Endothelial cell of umbilical vein (primary cell): ENCODE results near the gene JARID2. TPM values are rescaled to one million over a fixed set of nuclear protein-coding genes. Genes with fewer than 3 reads are reported as not detected.

ENCODE experiments used
- BruUV-seq: library from RNA; stranded (reverse); fragments of 400-500 nt; replicated peaks from 2 replicates; lab custom pipeline; 2021; lab: Mats Ljungman, UMichigan
- CTCF ChIA-PET: fragments of 300-600, 350-600 bp; sonication (Branson Sonifier 250); formaldehyde crosslinking; loops from one replicate; lab custom pipeline; 2021; ENCODE audit warnings: antibody characterized with exemption, inconsistent platforms; lab: Charles Lee
- POLR2A ChIA-PET: fragments of 300-600, 350-600 bp; sonication (Branson Sonifier 250); formaldehyde crosslinking; loops from one replicate; lab custom pipeline; 2021; ENCODE audit warnings: antibody characterized with exemption, inconsistent platforms; lab: Charles Lee
- DNase-seq: peaks from one replicate; pipeline ENCODE4 v3.0.0-alpha.2; 2011; ENCODE audit warnings: low read depth, low spot score
- FAIRE-seq: peaks from 2 replicates; lab custom pipeline; 2011; peaks lifted over from hg19 to GRCh38; lab: Jason Lieb, UNC
- H2AFZ ChIP-seq: 2 replicates; pipeline ENCODE4 v1.6.0; 2012; ENCODE audit warnings: low read depth, low read length, control low read depth, inconsistent platforms
- H3K27ac ChIP-seq: 2 replicates; pipeline ENCODE4 v1.5.1; 2011; ENCODE audit warnings: low read depth, mild to moderate bottlenecking, control low read depth, low read length, moderate library complexity; ENCODE audit not compliant: insufficient read depth
- H3K27me3 ChIP-seq, 2 experiments: 2 replicates each; pipeline versions ENCODE4 v1.6.0 to v1.6.1; 2011; ENCODE audit warnings: low read length in 2 of 2, mixed read lengths in 1 of 2; ENCODE audit not compliant: control insufficient read depth in 2 of 2, insufficient read depth in 2 of 2
- H3K36me3 ChIP-seq, 2 experiments: 2 replicates in 1 of 2; 3 replicates in 1 of 2; pipeline ENCODE4 v1.5.1; 2011; ENCODE audit warnings: low read length in 2 of 2, mild to moderate bottlenecking in 1 of 2, moderate library complexity in 1 of 2; ENCODE audit not compliant: control insufficient read depth in 2 of 2, insufficient read depth in 2 of 2; ENCODE audit errors: extremely low read depth in 1 of 2
- H3K4me1 ChIP-seq: 3 replicates; pipeline ENCODE4 v1.5.1; 2011; ENCODE audit warnings: mild to moderate bottlenecking, low read length; ENCODE audit not compliant: control insufficient read depth, insufficient read depth; ENCODE audit errors: extremely low read depth
- H3K4me2 ChIP-seq: 2 replicates; pipeline ENCODE4 v1.6.1; 2011; ENCODE audit warnings: low read length, control low read depth, mixed read lengths; ENCODE audit not compliant: insufficient read depth
- H3K4me3 ChIP-seq, 3 experiments: fragments of 200-600 bp in 1 of 3; sonication (generic), shearing (Covaris generic) in 1 of 3; replicated peaks in 1 of 3; 2 replicates each; pipeline ENCODE4 v1.5.1; 2011 to 2016; ENCODE audit warnings: control low read depth in 3 of 3, low read length in 3 of 3, mild to moderate bottlenecking in 2 of 3, inconsistent platforms in 1 of 3, low read depth in 1 of 3, moderate library complexity in 1 of 3; ENCODE audit not compliant: insufficient read depth in 1 of 3
- H3K79me2 ChIP-seq: 2 replicates; pipeline ENCODE4 v1.6.0; 2012; ENCODE audit warnings: low read length, inconsistent platforms; ENCODE audit not compliant: control insufficient read depth, insufficient read depth
- H3K9ac ChIP-seq: replicated peaks from 2 replicates; pipeline ENCODE3; 2011; ENCODE audit warnings: low read length, control low read depth; ENCODE audit not compliant: insufficient read depth; ENCODE audit errors: extremely low read depth
- H3K9me1 ChIP-seq: replicated peaks from 3 replicates; pipeline ENCODE4 v1.6.0; 2011; ENCODE audit warnings: mild to moderate bottlenecking, low read length; ENCODE audit not compliant: control insufficient read depth, insufficient read depth; ENCODE audit errors: extremely low read depth
- H3K9me3 ChIP-seq: replicated peaks from 2 replicates; pipeline ENCODE4 v1.5.1; 2012; ENCODE audit warnings: low read length, inconsistent platforms; ENCODE audit not compliant: control insufficient read depth, insufficient read depth
- H4K20me1 ChIP-seq: replicated peaks from 2 replicates; pipeline ENCODE3; 2011; ENCODE audit warnings: mild to moderate bottlenecking, low read length; ENCODE audit not compliant: control insufficient read depth, insufficient read depth; ENCODE audit errors: extremely low read depth
- EZH2 ChIP-seq: IDR thresholded peaks from 2 replicates; pipeline ENCODE4 v1.6.1; 2012; ENCODE audit warnings: borderline replicate concordance, low read depth, mild to moderate bottlenecking, moderate library complexity, low read length, inconsistent platforms; ENCODE audit not compliant: severe bottlenecking
- FOS ChIP-seq: IDR thresholded peaks from 2 replicates; pipeline ENCODE4 v1.6.1; 2011; ENCODE audit warnings: mild to moderate bottlenecking, low read length, moderate library complexity, borderline replicate concordance; ENCODE audit not compliant: insufficient read depth
- GATA2 ChIP-seq: IDR thresholded peaks from 2 replicates; pipeline ENCODE4 v1.7.0; 2011; ENCODE audit warnings: low read depth, mild to moderate bottlenecking, moderate library complexity, mixed read lengths, low read length; ENCODE audit not compliant: insufficient read length, insufficient read depth
- JUN ChIP-seq: IDR thresholded peaks from 2 replicates; pipeline ENCODE4 v1.6.1; 2011; ENCODE audit warnings: borderline replicate concordance, low read depth; ENCODE audit not compliant: insufficient read length, insufficient read depth
- MYC ChIP-seq: IDR thresholded peaks from one replicate; pipeline ENCODE4 v1.6.1; 2011; ENCODE audit warnings: mild to moderate bottlenecking, low read depth, low read length
- POLR2A ChIP-seq: IDR thresholded peaks from 2 replicates; pipeline ENCODE4 v1.6.1; 2012; ENCODE audit warnings: low read depth, mild to moderate bottlenecking, control low read depth, low read length
- POLR2AphosphoS5 ChIP-seq: IDR thresholded peaks from 2 replicates; pipeline ENCODE4 v1.6.1; 2012; ENCODE audit warnings: low read depth, mild to moderate bottlenecking, control low read depth, low read length, moderate library complexity; ENCODE audit not compliant: insufficient read depth
- dilution Hi-C: fragments of 300-500 bp; cut with MboI; formaldehyde crosslinking; loops from one replicate; pipeline ENCODE4 v1.15.0; 2019; ENCODE audit warnings: low sequenced_read_pairs; ENCODE audit not compliant: extremely low pct_ligation_motif_present
- intact Hi-C: fragments of 100-400 bp; cut with micrococcal nuclease; formaldehyde crosslinking; loops from one replicate; pipeline ENCODE4 v1.10.0; 2022
- polyA plus RNA-seq, 4 experiments: library from polyadenylated mRNA; depleted of rRNA in 3 of 4; stranded (reverse) in 3 of 4; unstranded in 1 of 4; fragments of >200 nt; gene quantifications; 2 replicates each; pipeline versions ENCODE4 v1.2.1 to v1.2.3, GENCODE V29; 2011 to 2012; ENCODE audit warnings: missing spikeins in 1 of 4
- total RNA-seq: library from RNA; stranded (reverse); gene quantifications from 2 replicates; pipeline ENCODE4 v1.2.3, GENCODE V29; 2021
- TF ChIP-seq, protein P1 (sequence below), 2 donors: IDR thresholded peaks; 1 replicate in 1 of 2; 2 replicates in 1 of 2; pipeline ENCODE4 v1.5.1; 2011; ENCODE audit warnings: low read length in 2 of 2, mild to moderate bottlenecking in 2 of 2, moderate library complexity in 2 of 2, control low read depth in 1 of 2, inconsistent platforms in 1 of 2, low read depth in 1 of 2; ENCODE audit not compliant: insufficient read depth in 1 of 2; ENCODE audit errors: extremely low read depth in 1 of 2
- TF ChIP-seq, protein P2 (sequence below): IDR thresholded peaks from 2 replicates; pipeline ENCODE4 v1.6.1; 2011; ENCODE audit not compliant: insufficient read depth, insufficient read length

Gene JARID2
- total and polyA plus RNA-seq, 2 donors (not counting 3 experiments of a cell fraction or from before 2014, with no cell fraction given), result 2.9 to 10.6 TPM

DNA sequence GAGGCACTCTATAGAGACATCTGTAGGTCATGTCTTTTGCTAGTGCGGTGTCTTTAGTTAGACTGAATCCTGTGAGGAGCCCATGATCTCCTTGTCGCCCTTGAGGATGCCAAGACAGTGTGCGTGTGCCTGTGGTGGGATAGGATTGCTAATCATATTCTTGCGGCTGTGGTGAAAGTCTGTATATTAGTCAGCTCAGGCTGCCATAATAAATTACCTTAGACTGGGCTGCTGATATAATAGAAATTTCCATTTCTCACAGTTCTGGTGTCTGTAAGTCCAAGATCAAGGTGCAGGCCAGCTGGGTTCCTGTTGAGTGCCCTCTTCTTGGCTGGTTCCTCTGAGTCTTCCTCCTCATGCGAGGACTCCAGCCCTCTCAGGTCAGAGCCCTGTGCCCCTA lies 141.2 kb downstream of the JARID2 start:
- Histone ChIP-seq H3K79me2 (no peaks in the 10 kb centered on the region), H2AFZ (no peak overlapping the region), H3K27ac (no peak overlapping the region), H3K36me3 (no peaks in the 10 kb centered on the region), H3K4me3 (no peak overlapping the region), H3K4me2 (no peak overlapping the region), H4K20me1 (no peaks in the 10 kb centered on the region), H3K9me1 (no peaks in the 10 kb centered on the region), H3K9me3 (no peaks in the 10 kb centered on the region), H3K27me3 (no peaks in the 10 kb centered on the region), H3K9ac (no peak overlapping the region), H3K4me1 (no peaks in the 10 kb centered on the region)
- TF ChIP-seq, protein P1, sequence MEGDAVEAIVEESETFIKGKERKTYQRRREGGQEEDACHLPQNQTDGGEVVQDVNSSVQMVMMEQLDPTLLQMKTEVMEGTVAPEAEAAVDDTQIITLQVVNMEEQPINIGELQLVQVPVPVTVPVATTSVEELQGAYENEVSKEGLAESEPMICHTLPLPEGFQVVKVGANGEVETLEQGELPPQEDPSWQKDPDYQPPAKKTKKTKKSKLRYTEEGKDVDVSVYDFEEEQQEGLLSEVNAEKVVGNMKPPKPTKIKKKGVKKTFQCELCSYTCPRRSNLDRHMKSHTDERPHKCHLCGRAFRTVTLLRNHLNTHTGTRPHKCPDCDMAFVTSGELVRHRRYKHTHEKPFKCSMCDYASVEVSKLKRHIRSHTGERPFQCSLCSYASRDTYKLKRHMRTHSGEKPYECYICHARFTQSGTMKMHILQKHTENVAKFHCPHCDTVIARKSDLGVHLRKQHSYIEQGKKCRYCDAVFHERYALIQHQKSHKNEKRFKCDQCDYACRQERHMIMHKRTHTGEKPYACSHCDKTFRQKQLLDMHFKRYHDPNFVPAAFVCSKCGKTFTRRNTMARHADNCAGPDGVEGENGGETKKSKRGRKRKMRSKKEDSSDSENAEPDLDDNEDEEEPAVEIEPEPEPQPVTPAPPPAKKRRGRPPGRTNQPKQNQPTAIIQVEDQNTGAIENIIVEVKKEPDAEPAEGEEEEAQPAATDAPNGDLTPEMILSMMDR (IDR thresholded peaks at IDR 0.05; ENCODE audit: extremely low read depth in 1 of 2, insufficient read depth in 1 of 2, low read depth in 1 of 2, low read length in 2 of 2), result no peak
- TF ChIP-seq JUN (no peak), GATA2 (no peak), MYC (no peak), POLR2A (no peak), FOS (no peak), EZH2 (no peak), POLR2AphosphoS5 (no peak)
- TF ChIP-seq, protein P2, sequence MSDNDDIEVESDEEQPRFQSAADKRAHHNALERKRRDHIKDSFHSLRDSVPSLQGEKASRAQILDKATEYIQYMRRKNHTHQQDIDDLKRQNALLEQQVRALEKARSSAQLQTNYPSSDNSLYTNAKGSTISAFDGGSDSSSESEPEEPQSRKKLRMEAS, result no peak
- POLR2A ChIA-PET, result no interaction called here
- dilution Hi-C loops (no loop called here), intact Hi-C loops (no loop called here)
- CTCF ChIA-PET, result interaction anchor here (1.0 kb wide), 1 partner anchor 133 kb away, joined by 4 read pairs; no protein-coding TSS in a partner anchor
- FAIRE-seq, result no peak
- DNase-seq, result no peak
- BruUV-seq, result no TSS peak
